HG02970 (cell line): Measurements from ENCODE around the gene FKBP15.
"Not testable (repeated sequence)": the region's sequence is repeated elsewhere in the genome, so short reads cannot be mapped to it uniquely, and the experiment has no call there.

Experiments
- ATAC-seq: cut with Tn5 transposase; IDR thresholded peaks from one replicate; pipeline ENCODE4 v1.9.1; 2021; ENCODE audit warnings: mild to moderate bottlenecking, moderate library complexity, moderate number of reproducible peaks; ENCODE audit not compliant: unreplicated experiment, low FRiP score

Gene FKBP15, protein sequence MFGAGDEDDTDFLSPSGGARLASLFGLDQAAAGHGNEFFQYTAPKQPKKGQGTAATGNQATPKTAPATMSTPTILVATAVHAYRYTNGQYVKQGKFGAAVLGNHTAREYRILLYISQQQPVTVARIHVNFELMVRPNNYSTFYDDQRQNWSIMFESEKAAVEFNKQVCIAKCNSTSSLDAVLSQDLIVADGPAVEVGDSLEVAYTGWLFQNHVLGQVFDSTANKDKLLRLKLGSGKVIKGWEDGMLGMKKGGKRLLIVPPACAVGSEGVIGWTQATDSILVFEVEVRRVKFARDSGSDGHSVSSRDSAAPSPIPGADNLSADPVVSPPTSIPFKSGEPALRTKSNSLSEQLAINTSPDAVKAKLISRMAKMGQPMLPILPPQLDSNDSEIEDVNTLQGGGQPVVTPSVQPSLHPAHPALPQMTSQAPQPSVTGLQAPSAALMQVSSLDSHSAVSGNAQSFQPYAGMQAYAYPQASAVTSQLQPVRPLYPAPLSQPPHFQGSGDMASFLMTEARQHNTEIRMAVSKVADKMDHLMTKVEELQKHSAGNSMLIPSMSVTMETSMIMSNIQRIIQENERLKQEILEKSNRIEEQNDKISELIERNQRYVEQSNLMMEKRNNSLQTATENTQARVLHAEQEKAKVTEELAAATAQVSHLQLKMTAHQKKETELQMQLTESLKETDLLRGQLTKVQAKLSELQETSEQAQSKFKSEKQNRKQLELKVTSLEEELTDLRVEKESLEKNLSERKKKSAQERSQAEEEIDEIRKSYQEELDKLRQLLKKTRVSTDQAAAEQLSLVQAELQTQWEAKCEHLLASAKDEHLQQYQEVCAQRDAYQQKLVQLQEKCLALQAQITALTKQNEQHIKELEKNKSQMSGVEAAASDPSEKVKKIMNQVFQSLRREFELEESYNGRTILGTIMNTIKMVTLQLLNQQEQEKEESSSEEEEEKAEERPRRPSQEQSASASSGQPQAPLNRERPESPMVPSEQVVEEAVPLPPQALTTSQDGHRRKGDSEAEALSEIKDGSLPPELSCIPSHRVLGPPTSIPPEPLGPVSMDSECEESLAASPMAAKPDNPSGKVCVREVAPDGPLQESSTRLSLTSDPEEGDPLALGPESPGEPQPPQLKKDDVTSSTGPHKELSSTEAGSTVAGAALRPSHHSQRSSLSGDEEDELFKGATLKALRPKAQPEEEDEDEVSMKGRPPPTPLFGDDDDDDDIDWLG

GRCh38 chr9:113221003-113221799 is at the start of gene FKBP15, which contains the start of gene SLC31A1:
Gene FKBP15 (minus strand): TSS chr9:113221277. CDS start chr9:113221243, 34 bp downstream.
Gene SLC31A1 (plus strand): TSS chr9:113221544. CDS start chr9:113256149, 34,605 bp downstream.
- peak; percentile 84 for ATAC-seq

- ATAC-seq: no peak
Measured at GRCh38 chr9:113269871-113270270, 48.8 kb upstream of the FKBP15 start.

- no peak for ATAC-seq
Measured at GRCh38 chr9:113269355-113269754, 48.3 kb upstream of the FKBP15 start.

DNA sequence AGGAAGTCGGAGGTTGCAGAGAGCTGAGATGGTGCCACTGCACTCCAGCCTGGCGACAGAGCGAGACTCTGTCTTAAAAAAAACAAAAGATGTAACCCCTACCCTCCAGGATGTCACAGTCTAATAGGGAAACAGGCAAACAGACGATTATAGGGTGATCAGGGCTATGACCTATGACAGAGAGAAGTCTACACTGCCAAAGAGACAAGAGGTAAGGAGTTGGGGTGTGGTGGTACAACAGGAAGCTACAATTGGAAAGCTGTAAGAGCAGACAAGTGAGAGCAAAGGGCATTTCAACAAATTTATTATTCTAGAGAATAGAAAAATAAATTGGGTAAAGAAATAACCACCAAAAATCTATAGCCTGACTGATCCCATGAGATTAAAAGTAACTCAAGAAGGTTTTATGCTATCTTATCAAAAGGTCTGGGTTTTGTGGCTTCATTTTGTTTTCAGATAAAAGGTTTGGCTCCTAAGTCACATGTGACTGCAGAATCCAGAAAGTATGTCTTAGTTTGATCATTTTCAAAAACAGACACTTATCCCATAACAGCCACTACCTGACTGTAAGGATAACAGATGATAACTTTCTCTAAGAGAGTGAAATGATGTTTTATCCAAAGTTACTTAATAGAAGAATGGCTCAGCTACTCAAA is 47.0 kb upstream of the FKBP15 start:
- no peak for ATAC-seq

- ATAC-seq: no peak
Measured at GRCh38 chr9:113266174-113266573, 45.1 kb upstream of the FKBP15 start.

GRCh38 chr9:113261917-113262671 is 41.0 kb upstream of the FKBP15 start:
- ATAC-seq: no peak

DNA sequence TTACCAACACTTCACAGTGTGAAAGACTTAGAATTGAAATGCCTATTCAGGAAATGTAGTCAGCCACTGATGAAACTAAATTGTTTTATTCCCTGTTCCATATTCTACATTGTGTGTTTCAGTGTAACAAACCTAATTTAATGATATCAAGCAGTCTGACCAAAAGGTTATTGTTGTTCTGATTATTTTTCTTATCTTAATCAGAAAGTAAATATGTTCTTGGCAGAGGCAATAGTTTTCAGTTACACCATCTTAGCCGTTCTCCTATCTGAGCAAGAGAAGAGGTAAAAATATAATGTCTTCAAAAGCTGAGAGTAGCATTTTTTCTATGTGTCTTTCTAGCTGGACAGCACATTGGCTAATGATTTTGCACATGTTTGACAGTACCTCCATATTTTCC is 37.2 kb upstream of the FKBP15 start:
- ATAC-seq: no peak

DNA sequence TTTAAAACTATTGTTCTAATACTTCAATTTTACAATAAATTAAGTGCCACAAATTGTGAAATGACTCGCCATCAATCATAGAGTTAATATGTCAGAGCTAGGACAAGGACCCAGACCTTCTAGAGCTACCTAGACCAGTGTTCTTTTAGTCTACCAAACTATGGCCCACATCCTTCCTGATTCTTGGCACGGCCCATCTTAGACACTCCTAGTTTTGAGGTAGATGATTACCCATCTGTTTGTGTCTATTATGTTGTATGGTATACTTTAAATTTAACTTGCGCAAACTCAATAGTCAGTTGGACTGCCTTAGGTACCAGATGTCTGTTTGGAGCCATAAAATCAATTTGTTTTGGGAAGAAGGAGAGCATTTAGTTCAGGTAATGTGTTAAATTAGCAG is 36.8 kb upstream of the FKBP15 start:
- ATAC-seq: no peak

- no peak for ATAC-seq
Measured at GRCh38 chr9:113255438-113255837, 34.4 kb upstream of the FKBP15 start.

- no peak for ATAC-seq
Measured at GRCh38 chr9:113254991-113255390, 33.9 kb upstream of the FKBP15 start.

- ATAC-seq: no peak
Measured at GRCh38 chr9:113250807-113251206, 29.7 kb upstream of the FKBP15 start.

DNA sequence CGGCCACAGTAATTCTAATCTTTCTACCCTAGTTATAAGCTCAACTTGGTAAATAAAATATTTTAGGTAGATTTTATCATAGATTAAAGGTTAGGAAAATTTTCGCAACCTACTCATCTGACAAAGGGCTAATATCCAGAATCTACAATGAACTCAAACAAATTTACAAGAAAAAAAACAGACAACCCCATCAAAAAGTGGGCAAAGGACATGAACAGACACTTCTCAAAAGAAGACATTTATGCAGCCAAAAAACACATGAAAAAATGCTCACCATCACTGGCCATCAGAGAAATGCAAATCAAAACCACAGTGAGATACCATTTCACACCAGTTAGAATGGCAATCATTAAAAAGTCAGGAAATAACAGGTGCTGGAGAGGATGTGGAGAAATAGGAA is 28.6 kb upstream of the FKBP15 start:
- not testable (repeated sequence) for ATAC-seq

GRCh38 chr9:113247640-113248039 is 26.6 kb upstream of the FKBP15 start:
- no peak for ATAC-seq

- no peak for ATAC-seq
Measured at GRCh38 chr9:113246928-113247327, 25.9 kb upstream of the FKBP15 start.

GRCh38 chr9:113245894-113246293 is 24.8 kb upstream of the FKBP15 start:
- ATAC-seq: no peak

DNA sequence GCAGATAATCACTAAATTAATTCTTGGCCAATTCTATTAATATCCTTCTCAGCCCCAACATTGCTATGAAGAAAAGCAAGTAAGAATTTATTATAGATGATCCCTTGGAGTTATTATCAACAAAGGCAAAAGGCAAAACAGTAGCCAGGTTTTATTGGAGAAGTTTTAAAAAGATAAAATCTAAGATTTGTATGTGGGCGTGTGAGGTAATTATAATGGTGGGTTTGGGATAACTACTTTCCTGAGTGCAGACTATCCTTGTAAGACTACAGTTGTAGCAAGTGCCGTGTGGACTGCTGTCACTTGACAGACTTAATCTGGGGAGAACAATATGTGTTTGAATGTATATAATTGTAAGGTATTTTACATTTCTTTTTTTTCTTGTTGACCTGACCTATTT is 23.5 kb upstream of the FKBP15 start:
- no peak for ATAC-seq

DNA sequence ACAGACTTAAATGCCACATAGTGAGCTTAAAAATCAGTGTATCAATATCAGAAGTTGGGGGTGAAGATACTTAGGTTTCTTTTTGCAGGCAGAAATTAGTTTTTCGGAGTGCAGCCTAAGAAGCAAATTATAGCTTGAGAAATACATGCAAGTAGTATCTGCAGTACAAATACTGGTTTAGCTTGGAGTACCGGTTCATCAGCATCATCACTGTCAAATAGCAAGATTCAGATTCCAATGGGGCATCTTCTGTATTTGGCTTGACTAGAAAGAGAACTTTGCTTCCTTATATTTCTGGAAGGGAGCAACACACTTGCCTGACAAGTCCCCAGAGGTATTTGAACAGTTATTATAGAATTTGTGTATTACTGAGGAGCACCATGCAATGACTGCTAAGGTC is 20.1 kb upstream of the FKBP15 start:
- no peak for ATAC-seq

DNA sequence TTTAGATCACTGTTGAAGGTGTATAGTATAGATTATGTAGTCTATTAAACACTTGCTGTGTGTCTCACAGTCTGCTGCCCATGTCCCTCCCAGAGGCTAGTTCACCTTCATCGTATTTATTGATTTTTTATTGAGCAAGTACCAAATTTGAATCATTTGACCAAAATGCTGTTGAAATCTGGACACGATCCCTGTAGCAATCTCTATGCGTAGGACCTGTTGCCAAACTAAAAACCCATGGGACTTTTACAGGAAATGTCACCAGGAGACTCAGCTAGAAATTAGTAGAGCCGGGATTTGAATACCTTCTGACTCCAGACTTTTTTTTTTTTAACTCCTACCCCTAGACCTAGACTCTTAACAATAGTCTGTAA is 17.8 kb upstream of the FKBP15 start:
- no peak for ATAC-seq
